ENCODE results near the gene KCNT1. TPM values are rescaled to one million over a fixed set of nuclear protein-coding genes. Genes with fewer than 3 reads are reported as not detected.

Gene KCNT1
- total and polyA plus RNA-seq, 10 of the 15 experiments (the other 5 are each of a cell fraction or from before 2014, with no cell fraction given), result not detected

- Histone ChIP-seq H3K79me2 (ENCODE audit: control insufficient read depth, insufficient read depth, low read length) (no peaks in the 10 kb centered on the region), H3K27me3 (replicated peaks in 1 of 2; ENCODE audit: control insufficient read depth in 2 of 2, insufficient read depth in 2 of 2, low read length in 1 of 2) (no peaks in the 10 kb centered on the region; a peak in 1 of 4 replicates), H3K4me1 (ENCODE audit: control insufficient read depth, insufficient read depth, low read length) (no peaks in the 10 kb centered on the region), H3K27ac (ENCODE audit: control insufficient read depth, insufficient read depth) (no peak overlapping the region), H3K9me3 (replicated peaks; ENCODE audit: control insufficient read depth, insufficient read depth, low read length) (no peaks in the 10 kb centered on the region; the same call in 2 of the 3 replicates), H2AFZ (ENCODE audit: control insufficient read depth, low read depth, low read length) (no peak overlapping the region), H3K36me3 (ENCODE audit: control insufficient read depth in 2 of 2, insufficient read depth in 2 of 2, low read length in 1 of 2) (no peaks in the 10 kb centered on the region), H3K4me2 (ENCODE audit: control insufficient read depth, insufficient read depth) (no peak overlapping the region), H3K4me3 (no peak overlapping the region), H3K9ac (ENCODE audit: control insufficient read depth, insufficient read depth, low read length) (no peak overlapping the region), H4K20me1 (ENCODE audit: control insufficient read depth, insufficient read depth) (no peaks in the 10 kb centered on the region)
- in situ Hi-C loops (cut with MboI) (no loop called here), intact Hi-C loops (cut with micrococcal nuclease; ENCODE audit: unreplicated experiment) (no loop called here)
- ATAC-seq (no peak), FAIRE-seq (no peak), DNase-seq (ENCODE audit: low read depth, low spot score) (no peak)
- RAD21 ChIA-PET (ENCODE audit: unreplicated experiment), result no interaction called here
- BruUV-seq (replicated peaks), result no TSS peak
- CTCF ChIA-PET, result interaction anchor here (0.7 kb wide), 1 partner anchor 165 kb away, joined by 3 read pairs; no protein-coding TSS in a partner anchor
- 18% methylated on average over 24 of the region's 24 CpGs for WGBS (ENCODE audit: insufficient coverage, insufficient replicate concordance, low lambda C conversion rate, missing lambda C conversion rate)
- SMC1A ChIA-PET (ENCODE audit: uncharacterized antibody, unreplicated experiment), result no interaction called here
- TF ChIP-seq CUX1 (IDR thresholded peaks at IDR 0.05; ENCODE audit: insufficient replicate concordance, low read depth, low read length), result no peak
- no peak for TF ChIP-seq PBX3 (IDR thresholded peaks at IDR 0.05; ENCODE audit: insufficient replicate concordance, low read depth, low read length)
- POLR2A ChIA-PET, result no interaction called here
Observed at GRCh38 chr9:135741276-135742219, 39.6 kb downstream of the KCNT1 start.

All from GM12878 (cell line).